Measurements from ENCODE around the gene ZBTB17. TPM values are rescaled to one million over a fixed set of nuclear protein-coding genes. Genes with fewer than 3 reads are reported as not detected.

ZBTB17 gene
- total RNA-seq, 1 experiment from 2014 or later = 32.0 TPM

- TF ChIP-seq AR (CRISPR knock-in tag; IDR thresholded peaks at IDR 0.05) = no peak
- no peak for TF ChIP-seq ZNF219 (CRISPR knock-in tag; IDR thresholded peaks at IDR 0.05; ENCODE audit: borderline replicate concordance)
- TF ChIP-seq ZBTB21 (CRISPR knock-in tag; IDR thresholded peaks at IDR 0.05; ENCODE audit: borderline replicate concordance) = no peak
- TF ChIP-seq KAT7 (CRISPR knock-in tag; IDR thresholded peaks at IDR 0.05; ENCODE audit: borderline replicate concordance) = no peak
- no peak for TF ChIP-seq MXD4 (CRISPR knock-in tag; IDR thresholded peaks at IDR 0.05; ENCODE audit: borderline replicate concordance)
- no peak for TF ChIP-seq ZNF121 (CRISPR knock-in tag; IDR thresholded peaks at IDR 0.05)
- no peak for TF ChIP-seq TEAD1 (CRISPR knock-in tag; IDR thresholded peaks at IDR 0.05)
- TF ChIP-seq ZNF532 (CRISPR knock-in tag; IDR thresholded peaks at IDR 0.05; ENCODE audit: borderline replicate concordance) = no peak
- TF ChIP-seq EMX1 (CRISPR knock-in tag; IDR thresholded peaks at IDR 0.05) = no peak
Measured at GRCh38 chr1:15948595-15949452, 27.1 kb downstream of the ZBTB17 start (continued).

- peak overlapping the region; percentile 60 for H3K27ac Mint-ChIP-seq
- CTCF ChIA-PET = interaction anchor here (0.5 to 3.3 kb wide), 14 partner anchors 11 to 555 kb away, joined by 3 to 26 read pairs (median 3); partner anchors contain the start of genes SPEN and ZBTB17
- H3K4me1 Mint-ChIP-seq = peaks cover 49% of the 10 kb centered on the region
- no peaks in the 10 kb centered on the region for H3K27me3 Mint-ChIP-seq (ENCODE audit: low read depth)
- H3K36me3 Mint-ChIP-seq = peaks cover 6% of the 10 kb centered on the region
- POLR2A ChIA-PET = no interaction called here
- no peak overlapping the region for H3K4me3 Mint-ChIP-seq
- DNase-seq (ENCODE audit: low spot score) = no peak
- no peaks in the 10 kb centered on the region for H3K9me3 Mint-ChIP-seq
- peak; percentile 38 for ATAC-seq
- no peak for TF ChIP-seq ARID4B (CRISPR knock-in tag; IDR thresholded peaks at IDR 0.05; ENCODE audit: borderline replicate concordance)
- no peak for TF ChIP-seq AFF4 (CRISPR knock-in tag; IDR thresholded peaks at IDR 0.05; ENCODE audit: borderline replicate concordance)
- TF ChIP-seq MYBL2 (CRISPR knock-in tag; IDR thresholded peaks at IDR 0.05) = no peak
- TF ChIP-seq RELA (CRISPR knock-in tag; IDR thresholded peaks at IDR 0.05; ENCODE audit: borderline replicate concordance) = no peak
- no peak for TF ChIP-seq STAT6 (CRISPR knock-in tag; conservative IDR thresholded peaks at IDR 0.05; ENCODE audit: low read depth)
Measured at GRCh38 chr1:15948091-15948591, 27.8 kb downstream of the ZBTB17 start.

All from WTC11 (cell line).